ENCODE results near the gene UBE2QL1.

DNA sequence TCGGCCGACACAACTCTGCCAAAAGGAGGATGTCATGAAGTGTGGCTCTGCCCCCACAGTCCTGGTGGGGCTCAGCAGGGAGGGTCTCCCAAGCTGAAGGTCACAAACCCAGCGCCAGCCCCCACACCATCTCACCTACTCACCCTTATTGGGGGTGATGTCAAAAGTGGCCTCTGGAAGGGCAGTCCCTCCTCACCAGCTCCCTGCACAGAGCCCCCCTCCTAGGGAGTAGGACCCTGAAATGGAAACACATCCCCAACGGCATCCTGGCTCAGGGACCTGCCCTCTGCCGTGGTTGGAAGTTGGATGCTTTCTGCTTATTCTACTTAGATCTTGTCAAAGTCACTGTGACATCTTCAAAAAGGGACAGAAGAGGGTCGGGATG, 94.7 kb downstream of the UBE2QL1 start:
- TF ChIP-seq POLR2A (IDR thresholded peaks at IDR 0.05) (no peak), POLR2AphosphoS5 (IDR thresholded peaks at IDR 0.05) (no peak), EP300 (IDR thresholded peaks at IDR 0.05) (no peak)
- TF ChIP-seq, protein P1, sequence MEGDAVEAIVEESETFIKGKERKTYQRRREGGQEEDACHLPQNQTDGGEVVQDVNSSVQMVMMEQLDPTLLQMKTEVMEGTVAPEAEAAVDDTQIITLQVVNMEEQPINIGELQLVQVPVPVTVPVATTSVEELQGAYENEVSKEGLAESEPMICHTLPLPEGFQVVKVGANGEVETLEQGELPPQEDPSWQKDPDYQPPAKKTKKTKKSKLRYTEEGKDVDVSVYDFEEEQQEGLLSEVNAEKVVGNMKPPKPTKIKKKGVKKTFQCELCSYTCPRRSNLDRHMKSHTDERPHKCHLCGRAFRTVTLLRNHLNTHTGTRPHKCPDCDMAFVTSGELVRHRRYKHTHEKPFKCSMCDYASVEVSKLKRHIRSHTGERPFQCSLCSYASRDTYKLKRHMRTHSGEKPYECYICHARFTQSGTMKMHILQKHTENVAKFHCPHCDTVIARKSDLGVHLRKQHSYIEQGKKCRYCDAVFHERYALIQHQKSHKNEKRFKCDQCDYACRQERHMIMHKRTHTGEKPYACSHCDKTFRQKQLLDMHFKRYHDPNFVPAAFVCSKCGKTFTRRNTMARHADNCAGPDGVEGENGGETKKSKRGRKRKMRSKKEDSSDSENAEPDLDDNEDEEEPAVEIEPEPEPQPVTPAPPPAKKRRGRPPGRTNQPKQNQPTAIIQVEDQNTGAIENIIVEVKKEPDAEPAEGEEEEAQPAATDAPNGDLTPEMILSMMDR (IDR thresholded peaks at IDR 0.05), result no peak
